GM20000 (cell line): ENCODE results near the gene ANKRD44.
A peak's percentile ranks its signal among the peaks of the same experiment; 100 is the strongest.
"Not testable (repeated sequence)": the region's sequence is repeated elsewhere in the genome, so short reads cannot be mapped to it uniquely, and the experiment has no call there.

Source experiments
- DNase-seq: peaks from one replicate; pipeline ENCODE4 v3.0.0; 2012; ENCODE audit warnings: low spot score
- CTCF ChIP-seq: IDR thresholded peaks from 2 replicates; pipeline ENCODE4 v1.5.1; 2012; ENCODE audit warnings: mild to moderate bottlenecking, control low read depth; ENCODE audit errors: extremely low read depth, missing control alignments

The ANKRD44 gene

GRCh38 chr2:197030090-197030489, 280.5 kb downstream of the ANKRD44 start:
- TF ChIP-seq CTCF: no peak
- DNase-seq: no peak

- no peak for TF ChIP-seq CTCF
These were observed 281.9 kb downstream of the ANKRD44 start for GRCh38 chr2:197028633-197029032.

GRCh38 chr2:197028230-197028629, 282.4 kb downstream of the ANKRD44 start:
- no peak for DNase-seq
- TF ChIP-seq CTCF: no peak

More at GRCh38 chr2:197028633-197029032, 281.9 kb downstream of the ANKRD44 start:
- no peak for DNase-seq

- DNase-seq: no peak
These were observed 286.4 kb downstream of the ANKRD44 start for GRCh38 chr2:197024206-197024605.

GRCh38 chr2:197020921-197021320, 289.7 kb downstream of the ANKRD44 start:
- DNase-seq: not testable (repeated sequence)

More at GRCh38 chr2:197024206-197024605, 286.4 kb downstream of the ANKRD44 start:
- TF ChIP-seq CTCF: no peak

GRCh38 chr2:197013098-197013497, 297.5 kb downstream of the ANKRD44 start:
- TF ChIP-seq CTCF: no peak
- DNase-seq: no peak

- peak; percentile 48 for TF ChIP-seq CTCF
- DNase-seq: peak; percentile 63
These were observed 298.6 kb downstream of the ANKRD44 start for GRCh38 chr2:197011801-197012641.

GRCh38 chr2:197011021-197011417, 299.6 kb downstream of the ANKRD44 start:
- no peak for TF ChIP-seq CTCF
- no peak for DNase-seq
